ENCODE data around the gene NFKB1. TPM values are rescaled to one million over a fixed set of nuclear protein-coding genes. Genes with fewer than 3 reads are reported as not detected.

Gene NFKB1
- polyA plus RNA-seq, 1 donor (not counting 4 experiments of a cell fraction or from before 2014, with no cell fraction given), result 21.8 TPM

- Histone ChIP-seq H3K9me1 (ENCODE audit: control insufficient read depth, extremely low read depth, insufficient read depth, low read length) (no peaks in the 10 kb centered on the region), H3K27ac (ENCODE audit: control insufficient read depth, insufficient read depth, low read length) (no peak overlapping the region), H3K27me3 (ENCODE audit: control insufficient read depth, extremely low read depth, insufficient read depth, low read length) (no peaks in the 10 kb centered on the region), H4K20me1 (ENCODE audit: control insufficient read depth, extremely low read depth, insufficient read depth, low read length) (no peaks in the 10 kb centered on the region), H3K36me3 (ENCODE audit: control insufficient read depth in 2 of 2, extremely low read depth in 1 of 2, insufficient read depth in 2 of 2, low read length in 2 of 2) (peaks cover 16 to 32% of the 10 kb centered on the region in 2 experiments), H3K9me3 (ENCODE audit: control insufficient read depth, low read depth, low read length) (no peaks in the 10 kb centered on the region), H3K4me2 (ENCODE audit: control insufficient read depth, extremely low read depth, insufficient read depth, low read depth, low read length) (no peak overlapping the region), H3K79me2 (ENCODE audit: control insufficient read depth, insufficient read depth, low read length) (no peaks in the 10 kb centered on the region), H3K4me3 (ENCODE audit: control insufficient read depth in 2 of 3, extremely low read depth in 1 of 3, insufficient read depth in 2 of 3, low read depth in 1 of 3, low read length in 3 of 3) (no peak overlapping the region), H2AFZ (ENCODE audit: control insufficient read depth, low read length) (no peak overlapping the region), H3K9ac (ENCODE audit: control insufficient read depth, extremely low read depth, insufficient read depth, low read length) (no peak overlapping the region), H3K4me1 (ENCODE audit: control insufficient read depth, extremely low read depth, insufficient read depth, low read length) (peaks cover 5% of the 10 kb centered on the region)
- FAIRE-seq, result no peak
- no peak for TF ChIP-seq EZH2 (IDR thresholded peaks at IDR 0.05; ENCODE audit: low read length)
- TF ChIP-seq CTCF (optimal IDR thresholded peaks at IDR 0.05 in 1 of 3, IDR thresholded peaks at IDR 0.05 in 1 of 3, conservative IDR thresholded peaks at IDR 0.05 in 1 of 3; ENCODE audit: extremely low read depth in 1 of 3, insufficient read depth in 2 of 3, low read length in 3 of 3), result no peak
- no peak for DNase-seq (ENCODE audit: low read depth, low spot score)
- dilution Hi-C loops (cut with MboI; ENCODE audit: extremely low pct_ligation_motif_present, low sequenced_read_pairs), result no loop called here
Observed at GRCh38 chr4:102606261-102606660, 105.1 kb downstream of the NFKB1 start.

- no peak for TF ChIP-seq CTCF (optimal IDR thresholded peaks at IDR 0.05 in 1 of 3, IDR thresholded peaks at IDR 0.05 in 1 of 3, conservative IDR thresholded peaks at IDR 0.05 in 1 of 3; ENCODE audit: extremely low read depth in 1 of 3, insufficient read depth in 2 of 3, low read length in 3 of 3)
- no peak for TF ChIP-seq EZH2 (IDR thresholded peaks at IDR 0.05; ENCODE audit: low read length)
- no peak overlapping the region for H3K4me2 ChIP-seq (ENCODE audit: control insufficient read depth, extremely low read depth, insufficient read depth, low read depth, low read length)
- no peaks in the 10 kb centered on the region for H3K79me2 ChIP-seq (ENCODE audit: control insufficient read depth, insufficient read depth, low read length)
- no peaks in the 10 kb centered on the region for H4K20me1 ChIP-seq (ENCODE audit: control insufficient read depth, extremely low read depth, insufficient read depth, low read length)
- H3K27ac ChIP-seq (ENCODE audit: control insufficient read depth, insufficient read depth, low read length), result no peak overlapping the region
- H3K9ac ChIP-seq (ENCODE audit: control insufficient read depth, extremely low read depth, insufficient read depth, low read length), result no peak overlapping the region
- no peaks in the 10 kb centered on the region for H3K9me1 ChIP-seq (ENCODE audit: control insufficient read depth, extremely low read depth, insufficient read depth, low read length)
- peaks cover 9% of the 10 kb centered on the region for H3K4me1 ChIP-seq (ENCODE audit: control insufficient read depth, extremely low read depth, insufficient read depth, low read length)
- no peak overlapping the region for H3K4me3 ChIP-seq (ENCODE audit: control insufficient read depth in 2 of 3, extremely low read depth in 1 of 3, insufficient read depth in 2 of 3, low read depth in 1 of 3, low read length in 3 of 3)
- dilution Hi-C loops (cut with MboI; ENCODE audit: extremely low pct_ligation_motif_present, low sequenced_read_pairs), result no loop called here
- H3K36me3 ChIP-seq (ENCODE audit: control insufficient read depth in 2 of 2, extremely low read depth in 1 of 2, insufficient read depth in 2 of 2, low read length in 2 of 2), result peaks cover 18 to 29% of the 10 kb centered on the region in 2 experiments
- no peaks in the 10 kb centered on the region for H3K9me3 ChIP-seq (ENCODE audit: control insufficient read depth, low read depth, low read length)
- FAIRE-seq (no peak), DNase-seq (ENCODE audit: low read depth, low spot score) (no peak)
- no peak overlapping the region for H2AFZ ChIP-seq (ENCODE audit: control insufficient read depth, low read length)
- no peaks in the 10 kb centered on the region for H3K27me3 ChIP-seq (ENCODE audit: control insufficient read depth, extremely low read depth, insufficient read depth, low read length)
Observed at GRCh38 chr4:102606846-102607450, 105.8 kb downstream of the NFKB1 start.

Data from keratinocyte (primary cell).